ENCODE measurements around the gene PRDM13. TPM values are rescaled to one million over a fixed set of nuclear protein-coding genes. Genes with fewer than 3 reads are reported as not detected.

PRDM13 gene
- total RNA-seq, 5 donors from 2014 or later (not counting 1 experiment from before 2014, with no cell fraction given) = not detected

DNA sequence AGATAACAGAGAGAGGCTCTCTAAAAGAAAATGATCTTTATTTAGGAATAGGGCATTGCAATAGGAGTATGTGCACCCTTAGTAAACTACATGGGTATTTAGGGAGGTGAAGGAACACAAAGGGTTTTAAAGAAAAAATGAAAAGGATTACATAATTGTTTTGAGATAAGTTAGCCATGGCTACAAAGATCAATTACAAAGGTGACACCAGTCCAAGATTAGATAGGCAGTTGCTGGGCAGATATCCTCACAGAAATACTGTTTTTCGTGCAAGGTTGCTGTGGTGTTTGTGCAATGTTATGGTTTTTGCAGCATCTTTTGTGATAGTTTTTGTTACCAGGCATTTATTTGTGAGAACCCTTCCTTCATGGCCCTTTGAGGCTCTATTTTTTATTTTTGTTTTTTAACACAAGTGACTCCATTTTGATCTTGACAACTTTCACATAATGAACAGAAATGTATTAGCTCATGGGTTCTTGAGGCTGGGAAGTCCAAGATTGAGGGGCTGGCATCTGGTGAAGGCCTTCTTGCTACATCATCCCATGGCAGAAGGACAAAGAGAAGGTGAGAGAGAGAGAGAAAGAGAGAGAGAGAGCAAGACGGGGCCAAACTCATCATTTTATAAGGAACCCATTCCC lies 32.5 kb upstream of the PRDM13 start:
- peaks cover 0 to 10% (median 2%) of the 10 kb centered on the region in 3 donors for H3K4me1 Mint-ChIP-seq
- peaks cover 0 to 3% of the 10 kb centered on the region in 2 experiments for H3K4me1 ChIP-seq (ENCODE audit: control insufficient read depth in 1 of 2, extremely low read depth in 1 of 2, insufficient read depth in 2 of 2, low read length in 2 of 2)
- H3K36me3 Mint-ChIP-seq = no peaks in the 10 kb centered on the region
- ChIA-PET CTCF (interaction anchor here in 1 of 2 donors (1.1 kb wide), 1 partner anchor 54 kb away, joined by 5 read pairs; no protein-coding TSS in a partner anchor), POLR2A (interaction anchor here in 1 of 2 donors (0.6 kb wide), 1 partner anchor 120 kb away, joined by 6 read pairs; no protein-coding TSS in a partner anchor)
- H3K27ac ChIP-seq (ENCODE audit: low read length) = no peak overlapping the region
- DNase-seq = no peak
- no peak overlapping the region for H3K4me3 ChIP-seq (ENCODE audit: control insufficient read depth in 1 of 2, extremely low read depth in 1 of 2, low read length in 1 of 2)
- H3K9me3 Mint-ChIP-seq = no peaks in the 10 kb centered on the region
- no peak overlapping the region for H3K27ac Mint-ChIP-seq
- peaks cover 10 to 14% of the 10 kb centered on the region in 2 donors for H3K27me3 Mint-ChIP-seq
- H3K36me3 ChIP-seq (ENCODE audit: control insufficient read depth in 2 of 2, extremely low read depth in 1 of 2, insufficient read depth in 1 of 2, low read length in 1 of 2) = no peaks in the 10 kb centered on the region
- peaks cover 0 to 3% of the 10 kb centered on the region in 2 experiments for H3K27me3 ChIP-seq (replicated peaks in 1 of 2; ENCODE audit: control insufficient read depth in 2 of 2, extremely low read depth in 1 of 2, insufficient read depth in 2 of 2, low read length in 1 of 2)
- WGBS (ENCODE audit: insufficient coverage) = no CpG with 5 or more reads among the region's 2 CpGs
- no peak for ATAC-seq (replicated peaks in 1 of 4)
- no peak overlapping the region for H3K4me3 Mint-ChIP-seq
- H3K9me3 ChIP-seq = no peaks in the 10 kb centered on the region

DNA sequence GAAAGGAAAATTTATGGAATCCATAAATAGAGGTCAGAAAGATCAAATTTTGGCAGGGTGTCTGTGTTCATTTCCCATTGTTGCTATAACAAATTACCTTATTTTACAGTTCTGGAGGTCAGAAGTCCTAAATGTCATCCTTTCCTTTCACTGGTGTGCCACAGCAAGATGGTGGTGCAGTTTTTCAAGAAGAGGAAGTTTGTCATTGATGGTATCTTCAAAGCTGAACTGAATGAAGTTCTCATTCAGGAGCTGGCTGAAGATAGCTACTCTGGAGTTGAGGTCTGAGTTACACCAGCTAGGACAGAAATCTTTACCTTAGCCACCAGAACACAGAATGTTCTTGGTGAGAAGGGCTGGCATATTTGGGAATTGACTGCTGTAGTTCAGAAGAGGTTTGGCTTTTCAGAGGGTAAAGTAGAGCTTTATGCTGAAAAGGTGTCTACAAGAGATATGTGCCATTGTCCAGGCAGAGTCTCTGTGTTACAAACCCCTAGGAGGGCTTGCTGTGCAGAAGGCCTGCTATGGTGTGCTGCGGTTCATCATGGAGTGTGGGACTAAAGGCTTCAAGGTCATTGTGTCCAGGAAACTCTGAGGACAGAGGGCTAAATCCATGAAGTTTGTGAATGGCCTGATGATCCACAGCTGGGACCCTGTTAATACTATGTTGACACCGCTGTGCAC lies 30.9 kb upstream of the PRDM13 start:
- Histone ChIP-seq H3K9me3 (no peaks in the 10 kb centered on the region), H3K4me1 (ENCODE audit: control insufficient read depth in 1 of 2, extremely low read depth in 1 of 2, insufficient read depth in 2 of 2, low read length in 2 of 2) (no peaks in the 10 kb centered on the region), H3K4me3 (ENCODE audit: control insufficient read depth in 1 of 2, extremely low read depth in 1 of 2, low read length in 1 of 2) (no peak overlapping the region), H3K27ac (ENCODE audit: low read length) (no peak overlapping the region), H3K27me3 (replicated peaks in 1 of 2; ENCODE audit: control insufficient read depth in 2 of 2, extremely low read depth in 1 of 2, insufficient read depth in 2 of 2, low read length in 1 of 2) (peaks cover 3 to 4% of the 10 kb centered on the region in 2 experiments), H3K36me3 (ENCODE audit: control insufficient read depth in 2 of 2, extremely low read depth in 1 of 2, insufficient read depth in 1 of 2, low read length in 1 of 2) (no peaks in the 10 kb centered on the region)
- 92% methylated on average over 2 of the region's 2 CpGs for WGBS (ENCODE audit: insufficient coverage)
- H3K27me3 Mint-ChIP-seq = peaks cover 21 to 22% of the 10 kb centered on the region in 2 donors
- no peaks in the 10 kb centered on the region for H3K9me3 Mint-ChIP-seq
- ChIA-PET CTCF (interaction anchor here in 1 of 2 donors (0.6 kb wide), 1 partner anchor 134 kb away, joined by 3 read pairs; no protein-coding TSS in a partner anchor), POLR2A (interaction anchor here in 1 of 2 donors (0.6 kb wide), 1 partner anchor 173 kb away, joined by 3 read pairs; no protein-coding TSS in a partner anchor)
- H3K36me3 Mint-ChIP-seq = no peaks in the 10 kb centered on the region
- DNase-seq = no peak
- no peak overlapping the region for H3K4me3 Mint-ChIP-seq
- no peak overlapping the region for H3K27ac Mint-ChIP-seq
- no peak for ATAC-seq (replicated peaks in 1 of 4)
- H3K4me1 Mint-ChIP-seq = peaks cover 0 to 10% (median 2%) of the 10 kb centered on the region in 3 donors

DNA sequence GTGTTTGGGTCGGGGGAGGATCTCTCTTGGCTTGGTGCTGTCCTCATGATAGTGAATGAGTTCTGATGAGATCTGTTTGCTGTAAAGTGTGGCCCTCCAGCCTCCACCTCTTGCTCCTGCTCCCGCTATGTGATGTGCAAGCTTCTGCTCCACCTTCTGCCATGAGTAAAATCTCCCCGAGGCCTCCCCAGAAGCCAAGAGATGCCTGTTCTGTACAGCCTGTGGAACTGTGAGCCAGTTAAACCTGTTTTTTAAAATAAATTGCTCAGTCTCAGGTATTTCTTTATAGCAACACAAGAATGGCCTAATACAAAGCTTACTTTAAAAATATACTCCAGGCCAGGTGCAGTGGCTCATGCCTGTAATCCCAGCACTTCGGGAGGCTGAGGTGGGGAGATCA lies 26.9 kb upstream of the PRDM13 start:
- DNase-seq (no peak), ATAC-seq (replicated peaks in 1 of 4) (no peak)
- H3K36me3 Mint-ChIP-seq = no peaks in the 10 kb centered on the region
- no peak overlapping the region for H3K4me3 Mint-ChIP-seq
- no peak overlapping the region for H3K27ac Mint-ChIP-seq
- CTCF ChIA-PET = no interaction called here
- H3K9me3 Mint-ChIP-seq = no peaks in the 10 kb centered on the region
- POLR2A ChIA-PET = no interaction called here
- H3K4me3 ChIP-seq (ENCODE audit: control insufficient read depth in 1 of 2, extremely low read depth in 1 of 2, low read length in 1 of 2) = no peak overlapping the region
- H3K9me3 ChIP-seq = no peaks in the 10 kb centered on the region
- no peaks in the 10 kb centered on the region for H3K36me3 ChIP-seq (ENCODE audit: control insufficient read depth in 2 of 2, extremely low read depth in 1 of 2, insufficient read depth in 1 of 2, low read length in 1 of 2)
- peaks cover 3 to 14% of the 10 kb centered on the region in 2 experiments for H3K27me3 ChIP-seq (replicated peaks in 1 of 2; ENCODE audit: control insufficient read depth in 2 of 2, extremely low read depth in 1 of 2, insufficient read depth in 2 of 2, low read length in 1 of 2)
- H3K27me3 Mint-ChIP-seq = peaks cover 37 to 39% of the 10 kb centered on the region in 2 donors
- H3K4me1 ChIP-seq (ENCODE audit: control insufficient read depth in 1 of 2, extremely low read depth in 1 of 2, insufficient read depth in 2 of 2, low read length in 2 of 2) = no peaks in the 10 kb centered on the region
- peaks cover 0 to 3% (median 0%) of the 10 kb centered on the region in 3 donors for H3K4me1 Mint-ChIP-seq
- 80% methylated on average over 1 of the region's 4 CpGs for WGBS (ENCODE audit: insufficient coverage)
- H3K27ac ChIP-seq (ENCODE audit: low read length) = no peak overlapping the region

DNA sequence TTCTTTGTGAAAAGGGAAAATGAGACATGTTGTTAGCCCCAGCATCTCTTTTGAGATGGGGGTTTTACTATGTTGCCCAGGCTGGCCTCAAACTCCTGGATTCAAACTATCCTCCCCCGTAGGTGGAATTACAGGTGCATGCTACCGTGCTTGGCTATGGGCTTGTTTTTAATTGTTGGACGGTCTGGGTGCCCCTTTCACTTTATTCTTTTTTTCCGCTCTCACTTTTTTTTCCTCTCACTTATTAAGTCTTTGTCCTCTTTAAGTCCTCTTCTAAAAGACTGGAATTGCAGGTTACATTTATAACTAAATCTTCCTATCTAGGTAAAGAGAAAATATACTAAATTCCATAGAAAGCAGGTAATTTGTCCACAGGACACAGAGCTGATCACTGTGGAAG lies 18.8 kb upstream of the PRDM13 start:
- peaks cover 57 to 70% of the 10 kb centered on the region in 2 donors for H3K27me3 Mint-ChIP-seq
- H3K4me1 Mint-ChIP-seq = peaks cover 29 to 36% (median 33%) of the 10 kb centered on the region in 3 donors
- WGBS (ENCODE audit: insufficient coverage) = no CpG with 5 or more reads among the region's 4 CpGs

DNA sequence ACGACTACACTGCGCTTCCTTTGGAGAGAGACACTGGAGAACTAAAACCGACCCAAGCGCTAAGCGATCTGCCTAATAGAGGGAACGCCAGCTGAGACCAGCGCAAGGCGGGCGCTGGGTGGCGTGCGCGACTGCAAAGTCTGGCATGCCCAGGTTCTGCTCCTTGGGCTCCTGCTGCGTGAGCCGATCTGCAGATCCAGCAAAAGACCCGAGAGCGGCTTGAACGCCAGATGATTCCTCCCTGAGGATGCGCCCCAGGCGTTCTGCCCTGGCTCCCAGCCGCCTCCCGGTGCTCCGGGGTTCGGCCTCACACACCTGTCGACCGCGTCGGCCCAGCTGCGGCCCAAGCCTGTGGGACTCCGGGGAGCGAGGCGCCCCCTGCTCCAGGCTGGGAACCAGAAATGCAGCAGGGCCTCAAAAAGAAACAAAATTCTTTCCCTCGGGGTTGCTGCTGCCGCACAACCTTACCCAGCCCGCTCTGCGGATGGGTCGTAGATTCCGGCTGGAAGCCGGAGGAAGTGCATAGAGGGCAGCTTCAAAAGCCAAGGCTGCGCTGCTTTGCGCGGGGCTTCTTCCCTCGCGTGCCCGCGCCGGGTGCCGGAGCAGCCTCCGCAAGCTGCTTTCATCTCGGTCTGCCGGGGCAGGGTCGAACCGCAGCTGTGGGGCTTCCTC lies 17.9 kb upstream of the PRDM13 start:
- Mint-ChIP-seq H3K27me3 (peaks cover 59 to 66% of the 10 kb centered on the region in 2 donors), H3K36me3 (no peaks in the 10 kb centered on the region), H3K27ac (no peak overlapping the region), H3K9me3 (no peaks in the 10 kb centered on the region), H3K4me3 (peak overlapping the region; percentile 79 to 85 (median 83)), H3K4me1 (peaks cover 29 to 36% (median 33%) of the 10 kb centered on the region in 3 donors)
- POLR2A ChIA-PET = interaction anchor here in 1 of 2 donors (0.5 kb wide), 1 partner anchor 101 kb away, joined by 3 read pairs; no protein-coding TSS in a partner anchor
- no peaks in the 10 kb centered on the region for H3K36me3 ChIP-seq (ENCODE audit: control insufficient read depth in 2 of 2, extremely low read depth in 1 of 2, insufficient read depth in 1 of 2, low read length in 1 of 2)
- H3K27me3 ChIP-seq (replicated peaks in 1 of 2; ENCODE audit: control insufficient read depth in 2 of 2, extremely low read depth in 1 of 2, insufficient read depth in 2 of 2, low read length in 1 of 2) = peaks cover 20 to 35% of the 10 kb centered on the region in 2 experiments
- CTCF ChIA-PET = interaction anchor here (0.6 to 1.3 kb wide), 5 partner anchors 10 to 207 kb away, joined by 3 to 9 read pairs (median 4); no protein-coding TSS in a partner anchor
- no peak overlapping the region for H3K27ac ChIP-seq (ENCODE audit: low read length)
- ATAC-seq (replicated peaks in 1 of 4) (peak; percentile 88 to 91 (median 90)), DNase-seq (peak in 34 of 35 experiments; percentile 18 to 76 (median 50))
- WGBS (ENCODE audit: insufficient coverage) = 1% methylated on average over 52 of the region's 52 CpGs
- H3K9me3 ChIP-seq = no peaks in the 10 kb centered on the region
- peak overlapping the region; percentile 60 to 84 for H3K4me3 ChIP-seq (ENCODE audit: control insufficient read depth in 1 of 2, extremely low read depth in 1 of 2, low read length in 1 of 2)
- peaks cover 5 to 27% of the 10 kb centered on the region in 2 experiments for H3K4me1 ChIP-seq (ENCODE audit: control insufficient read depth in 1 of 2, extremely low read depth in 1 of 2, insufficient read depth in 2 of 2, low read length in 2 of 2)

More for the DNA sequence above, 18.8 kb upstream of the PRDM13 start:
- Histone ChIP-seq H3K9me3 (no peaks in the 10 kb centered on the region), H3K27me3 (replicated peaks in 1 of 2; ENCODE audit: control insufficient read depth in 2 of 2, extremely low read depth in 1 of 2, insufficient read depth in 2 of 2, low read length in 1 of 2) (peaks cover 19 to 35% of the 10 kb centered on the region in 2 experiments), H3K4me1 (ENCODE audit: control insufficient read depth in 1 of 2, extremely low read depth in 1 of 2, insufficient read depth in 2 of 2, low read length in 2 of 2) (peaks cover 5 to 27% of the 10 kb centered on the region in 2 experiments), H3K27ac (ENCODE audit: low read length) (no peak overlapping the region), H3K36me3 (ENCODE audit: control insufficient read depth in 2 of 2, extremely low read depth in 1 of 2, insufficient read depth in 1 of 2, low read length in 1 of 2) (no peaks in the 10 kb centered on the region), H3K4me3 (ENCODE audit: control insufficient read depth in 1 of 2, extremely low read depth in 1 of 2, low read length in 1 of 2) (no peak overlapping the region)
- DNase-seq = no peak
- Mint-ChIP-seq H3K9me3 (no peaks in the 10 kb centered on the region), H3K36me3 (no peaks in the 10 kb centered on the region), H3K4me3 (no peak overlapping the region), H3K27ac (no peak overlapping the region)
- POLR2A ChIA-PET = no interaction called here
- CTCF ChIA-PET = interaction anchor here (0.6 to 1.3 kb wide), 3 partner anchors 9 to 158 kb away, joined by 3 to 9 read pairs (median 4); no protein-coding TSS in a partner anchor
- ATAC-seq (replicated peaks in 1 of 4) = no peak

DNA sequence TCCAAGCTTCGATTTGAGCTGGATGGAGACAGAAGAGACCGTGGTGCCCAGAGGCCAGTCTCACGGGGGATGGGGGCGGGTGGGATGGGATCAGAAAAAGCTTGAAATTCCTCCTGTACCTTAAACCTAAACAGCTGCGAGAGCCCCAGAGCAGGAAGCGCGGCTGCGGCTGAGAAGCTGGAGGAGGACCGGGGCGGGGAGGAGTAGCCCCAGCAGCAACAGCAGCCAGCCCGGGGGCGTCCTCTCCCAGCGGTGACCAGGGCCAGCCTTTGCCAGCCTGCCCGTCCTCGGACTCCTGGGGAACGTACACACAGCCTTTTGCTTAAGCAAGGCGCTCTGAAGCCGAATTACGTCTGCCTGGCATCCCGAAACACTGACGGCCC lies 17.4 kb upstream of the PRDM13 start:
- ChIA-PET CTCF (interaction anchor here (0.6 to 1.1 kb wide), 2 partner anchors 157 to 222 kb away, joined by 3 to 4 read pairs; no protein-coding TSS in a partner anchor), POLR2A (no interaction called here)
- no peaks in the 10 kb centered on the region for H3K9me3 Mint-ChIP-seq
- peaks cover 21 to 35% of the 10 kb centered on the region in 2 experiments for H3K27me3 ChIP-seq (replicated peaks in 1 of 2; ENCODE audit: control insufficient read depth in 2 of 2, extremely low read depth in 1 of 2, insufficient read depth in 2 of 2, low read length in 1 of 2)
- H3K4me1 Mint-ChIP-seq = peaks cover 29 to 36% (median 33%) of the 10 kb centered on the region in 3 donors
- H3K27ac ChIP-seq (ENCODE audit: low read length) = no peak overlapping the region
- WGBS (ENCODE audit: insufficient coverage) = 0% methylated on average over 9 of the region's 21 CpGs
- no peaks in the 10 kb centered on the region for H3K36me3 ChIP-seq (ENCODE audit: control insufficient read depth in 2 of 2, extremely low read depth in 1 of 2, insufficient read depth in 1 of 2, low read length in 1 of 2)
- H3K36me3 Mint-ChIP-seq = no peaks in the 10 kb centered on the region
- H3K9me3 ChIP-seq = no peaks in the 10 kb centered on the region
- H3K4me3 ChIP-seq (ENCODE audit: control insufficient read depth in 1 of 2, extremely low read depth in 1 of 2, low read length in 1 of 2) = peak overlapping the region; percentile 60 to 84
- H3K4me1 ChIP-seq (ENCODE audit: control insufficient read depth in 1 of 2, extremely low read depth in 1 of 2, insufficient read depth in 2 of 2, low read length in 2 of 2) = peaks cover 5 to 27% of the 10 kb centered on the region in 2 experiments
- ATAC-seq (replicated peaks in 1 of 4) = peak in 3 of 4 experiments; percentile 15 to 30 (median 22)
- H3K27ac Mint-ChIP-seq = no peak overlapping the region
- DNase-seq = no peak
- H3K27me3 Mint-ChIP-seq = peaks cover 62 to 68% of the 10 kb centered on the region in 2 donors
- H3K4me3 Mint-ChIP-seq = peak overlapping the region; percentile 79 to 85 (median 83)
